HAP-1 (cell line): ENCODE measurements around the gene UQCR11.
A peak's percentile ranks its signal among the peaks of the same experiment; 100 is the strongest.

Experiments
- DNase-seq, 2 experiments: peaks; one replicate each; pipeline ENCODE4 v3.0.0-alpha.2; 2016 to 2020; ENCODE audit warnings: low spot score in 2 of 2
- H3K27me3 ChIP-seq: fragments of 250-450 bp; sonication (Bioruptor Pico); 2 replicates; pipeline ENCODE4 v1.5.1; 2020; ENCODE audit warnings: low read depth, mild to moderate bottlenecking, moderate library complexity
- H3K36me3 ChIP-seq: fragments of 250-450 bp; sonication (Bioruptor Pico); replicated peaks from 2 replicates; pipeline ENCODE4 v1.5.1; 2020; ENCODE audit warnings: mild to moderate bottlenecking
- H3K4me1 ChIP-seq: fragments of 250-450 bp; sonication (Bioruptor Pico); 2 replicates; pipeline ENCODE4 v1.5.1; 2020; ENCODE audit warnings: mild to moderate bottlenecking
- H3K4me3 ChIP-seq: fragments of 250-450 bp; sonication (Bioruptor Pico); 2 replicates; pipeline ENCODE4 v1.5.1; 2020; ENCODE audit warnings: mild to moderate bottlenecking, moderate library complexity
- H3K9me3 ChIP-seq: fragments of 250-450 bp; sonication (Bioruptor Pico); 2 replicates; pipeline ENCODE4 v1.5.1; 2020; ENCODE audit warnings: mild to moderate bottlenecking, moderate library complexity
- in situ Hi-C: fragments of 300-500 bp; cut with MboI; formaldehyde crosslinking; loops from 3 replicates; pipeline ENCODE4 v1.14.3; 2020; ENCODE audit warnings: low sequenced_read_pairs, inconsistent platforms, mixed read lengths

UQCR11 gene

GRCh38 chr19:1567116-1567847 is 38.0 kb downstream of the UQCR11 start:
- H3K9me3 ChIP-seq: no peaks in the 10 kb centered on the region
- H3K4me3 ChIP-seq: peak overlapping the region; percentile 70
- in situ Hi-C loops: no loop called here
- DNase-seq: peak in 1 of 2 experiments; percentile 61
- H3K4me1 ChIP-seq: no peaks in the 10 kb centered on the region
- peaks cover 2% of the 10 kb centered on the region for H3K36me3 ChIP-seq
- no peaks in the 10 kb centered on the region for H3K27me3 ChIP-seq

- no peaks in the 10 kb centered on the region for H3K4me1 ChIP-seq
Observed at GRCh38 chr19:1566392-1567115, 38.7 kb downstream of the UQCR11 start.

GRCh38 chr19:1563251-1563650 is 42.0 kb downstream of the UQCR11 start:
- Histone ChIP-seq H3K9me3 (no peaks in the 10 kb centered on the region), H3K4me1 (no peaks in the 10 kb centered on the region), H3K4me3 (no peak overlapping the region), H3K27me3 (no peaks in the 10 kb centered on the region), H3K36me3 (peaks cover 2% of the 10 kb centered on the region)
- DNase-seq: no peak
- in situ Hi-C loops: no loop called here

More at GRCh38 chr19:1566392-1567115, 38.7 kb downstream of the UQCR11 start:
- peak overlapping the region; percentile 70 for H3K4me3 ChIP-seq
- H3K27me3 ChIP-seq: no peaks in the 10 kb centered on the region
- in situ Hi-C loops: no loop called here
- H3K36me3 ChIP-seq: peaks cover 2% of the 10 kb centered on the region
- H3K9me3 ChIP-seq: no peaks in the 10 kb centered on the region
- DNase-seq: peak; percentile 72 to 82

GRCh38 chr19:1561236-1561842 is 43.9 kb downstream of the UQCR11 start:
- in situ Hi-C loops: no loop called here
- H3K36me3 ChIP-seq: peaks cover 8% of the 10 kb centered on the region

GRCh38 chr19:1560286-1560882 is 44.9 kb downstream of the UQCR11 start:
- in situ Hi-C loops: no loop called here
- no peak overlapping the region for H3K4me3 ChIP-seq
- H3K27me3 ChIP-seq: no peaks in the 10 kb centered on the region
- peaks cover 8% of the 10 kb centered on the region for H3K36me3 ChIP-seq
- no peaks in the 10 kb centered on the region for H3K9me3 ChIP-seq
- H3K4me1 ChIP-seq: no peaks in the 10 kb centered on the region
- DNase-seq: no peak

More at GRCh38 chr19:1561236-1561842, 43.9 kb downstream of the UQCR11 start:
- H3K9me3 ChIP-seq: no peaks in the 10 kb centered on the region
- no peak overlapping the region for H3K4me3 ChIP-seq
- H3K4me1 ChIP-seq: no peaks in the 10 kb centered on the region
- DNase-seq: no peak
- no peaks in the 10 kb centered on the region for H3K27me3 ChIP-seq

GRCh38 chr19:1558552-1558951 is 46.7 kb downstream of the UQCR11 start:
- Histone ChIP-seq H3K4me1 (no peaks in the 10 kb centered on the region), H3K27me3 (no peaks in the 10 kb centered on the region), H3K36me3 (peaks cover 6% of the 10 kb centered on the region), H3K9me3 (no peaks in the 10 kb centered on the region), H3K4me3 (no peak overlapping the region)
- no peak for DNase-seq
- in situ Hi-C loops: no loop called here

- in situ Hi-C loops: no loop called here
- H3K27me3 ChIP-seq: no peaks in the 10 kb centered on the region
- no peak for DNase-seq
- H3K4me3 ChIP-seq: no peak overlapping the region
- H3K9me3 ChIP-seq: no peaks in the 10 kb centered on the region
- H3K36me3 ChIP-seq: peaks cover 6% of the 10 kb centered on the region; the same call in 1 of the 2 replicates
- no peaks in the 10 kb centered on the region for H3K4me1 ChIP-seq
Observed at GRCh38 chr19:1556390-1557070, 48.7 kb downstream of the UQCR11 start.

GRCh38 chr19:1555487-1556389 is 49.5 kb downstream of the UQCR11 start:
- H3K9me3 ChIP-seq: no peaks in the 10 kb centered on the region
- H3K36me3 ChIP-seq: peaks cover 6% of the 10 kb centered on the region; the same call in 1 of the 2 replicates
- H3K27me3 ChIP-seq: no peaks in the 10 kb centered on the region
- no peak overlapping the region for H3K4me3 ChIP-seq
- in situ Hi-C loops: no loop called here
- H3K4me1 ChIP-seq: no peaks in the 10 kb centered on the region
- DNase-seq: no peak

GRCh38 chr19:1554968-1555367 is 50.3 kb downstream of the UQCR11 start:
- Histone ChIP-seq H3K27me3 (no peaks in the 10 kb centered on the region), H3K36me3 (peaks cover 6% of the 10 kb centered on the region; the same call in 1 of the 2 replicates), H3K4me3 (no peak overlapping the region), H3K9me3 (no peaks in the 10 kb centered on the region), H3K4me1 (no peaks in the 10 kb centered on the region)
- in situ Hi-C loops: no loop called here
- no peak for DNase-seq

- no peak for DNase-seq
- no peaks in the 10 kb centered on the region for H3K4me1 ChIP-seq
- no peak overlapping the region for H3K4me3 ChIP-seq
- H3K9me3 ChIP-seq: no peaks in the 10 kb centered on the region
- in situ Hi-C loops: no loop called here
- H3K36me3 ChIP-seq: peaks cover 6% of the 10 kb centered on the region; the same call in 1 of the 2 replicates
- H3K27me3 ChIP-seq: no peaks in the 10 kb centered on the region
Observed at GRCh38 chr19:1553415-1553814, 51.8 kb downstream of the UQCR11 start.

- Histone ChIP-seq H3K36me3 (peaks cover under 1% of the 10 kb centered on the region; the same call in 1 of the 2 replicates), H3K4me3 (no peak overlapping the region), H3K27me3 (no peaks in the 10 kb centered on the region), H3K9me3 (no peaks in the 10 kb centered on the region), H3K4me1 (no peaks in the 10 kb centered on the region; the same call in 1 of the 2 replicates)
- in situ Hi-C loops: no loop called here
- no peak for DNase-seq
Observed at GRCh38 chr19:1551068-1552040, 53.9 kb downstream of the UQCR11 start.
